Hepatocyte (in vitro differentiated cells): Measurements from ENCODE around the gene NCOR1. TPM values are rescaled to one million over a fixed set of nuclear protein-coding genes. Genes with fewer than 3 reads are reported as not detected.

Experiments
- DNase-seq: peaks from one replicate; pipeline ENCODE4 v3.0.0-alpha.2; 2016; ENCODE audit warnings: low spot score
- H2AFZ ChIP-seq: fragments of 200-600 bp; sonication (generic); 2 replicates; pipeline ENCODE4 v1.6.0; 2016; ENCODE audit warnings: antibody characterized with exemption, mild to moderate bottlenecking
- H3K27ac ChIP-seq: fragments of 200-600 bp; sonication (generic); 2 replicates; pipeline ENCODE4 v1.5.1; 2016; ENCODE audit warnings: mild to moderate bottlenecking
- H3K27me3 ChIP-seq: fragments of 200-600 bp; sonication (generic); 2 replicates; pipeline ENCODE4 v1.6.1; 2016
- H3K36me3 ChIP-seq: fragments of 200-600 bp; sonication (generic); replicated peaks from 2 replicates; pipeline ENCODE4 v1.5.1; 2016; ENCODE audit warnings: low read depth; ENCODE audit not compliant: insufficient read depth
- H3K4me1 ChIP-seq: fragments of 200-600 bp; sonication (generic); 2 replicates; pipeline ENCODE4 v1.5.1; 2016; ENCODE audit warnings: mild to moderate bottlenecking, moderate library complexity; ENCODE audit not compliant: insufficient read depth
- H3K4me2 ChIP-seq: fragments of 200-600 bp; sonication (generic); 2 replicates; pipeline ENCODE4 v1.6.0; 2016
- H3K4me3 ChIP-seq: fragments of 200-600 bp; sonication (generic); 2 replicates; pipeline ENCODE4 v1.5.1; 2016; ENCODE audit warnings: mild to moderate bottlenecking
- H3K79me2 ChIP-seq: fragments of 200-600 bp; sonication (generic); 2 replicates; pipeline ENCODE4 v1.6.0; 2017; ENCODE audit warnings: mild to moderate bottlenecking
- H3K9me2 ChIP-seq: fragments of 200-600 bp; sonication (generic); replicated peaks from 2 replicates; pipeline ENCODE4 v1.6.0; 2017; ENCODE audit warnings: mild to moderate bottlenecking; ENCODE audit not compliant: insufficient read depth
- H3K9me3 ChIP-seq: fragments of 200-600 bp; sonication (generic); 2 replicates; pipeline ENCODE4 v1.5.1; 2016; ENCODE audit warnings: low read depth, mild to moderate bottlenecking
- H4K20me1 ChIP-seq: fragments of 200-600 bp; sonication (generic); 2 replicates; pipeline ENCODE4 v1.6.0; 2016; ENCODE audit warnings: mild to moderate bottlenecking; ENCODE audit not compliant: insufficient read depth, poor library complexity, severe bottlenecking
- CTCF ChIP-seq: fragments of 200-600 bp; sonication (generic); IDR thresholded peaks from 2 replicates; pipeline ENCODE4 v1.5.1; 2016; ENCODE audit warnings: antibody characterized with exemption, mild to moderate bottlenecking; ENCODE audit not compliant: poor library complexity
- EZH2 ChIP-seq: fragments of 200-600 bp; sonication (generic); IDR thresholded peaks from 2 replicates; pipeline ENCODE4 v1.6.1; 2016; ENCODE audit warnings: antibody characterized with exemption, mild to moderate bottlenecking, borderline replicate concordance
- EZH2phosphoT487 ChIP-seq: fragments of 200-600 bp; sonication (generic); IDR thresholded peaks from one replicate; pipeline ENCODE4 v1.6.1; 2018; ENCODE audit warnings: antibody characterized with exemption, mild to moderate bottlenecking, low read depth, moderate library complexity; ENCODE audit not compliant: unreplicated experiment, severe bottlenecking
- WGBS: methylation state at CpG from one replicate; pipeline ENCODE4 v1.1.6; 2016; ENCODE audit warnings: low lambda C conversion rate; ENCODE audit errors: missing lambda C conversion rate; 5-methylcytosine and 5-hydroxymethylcytosine counted together
- polyA plus RNA-seq: library from polyadenylated mRNA; unstranded; fragments of >200 nt; fragmentation: Nextera tagmentation; extraction: Ambion mirVana; gene quantifications from 2 replicates; pipeline ENCODE4 v1.2.1, GENCODE V29; 2016
- total RNA-seq: library from RNA; depleted of rRNA; stranded (reverse); fragments of >200 nt; gene quantifications from 2 replicates; pipeline ENCODE4 v1.2.3, GENCODE V29; 2014

NCOR1 gene
- total and polyA plus RNA-seq, 2 experiments from 2014 or later: 73.7 to 117 TPM

DNA sequence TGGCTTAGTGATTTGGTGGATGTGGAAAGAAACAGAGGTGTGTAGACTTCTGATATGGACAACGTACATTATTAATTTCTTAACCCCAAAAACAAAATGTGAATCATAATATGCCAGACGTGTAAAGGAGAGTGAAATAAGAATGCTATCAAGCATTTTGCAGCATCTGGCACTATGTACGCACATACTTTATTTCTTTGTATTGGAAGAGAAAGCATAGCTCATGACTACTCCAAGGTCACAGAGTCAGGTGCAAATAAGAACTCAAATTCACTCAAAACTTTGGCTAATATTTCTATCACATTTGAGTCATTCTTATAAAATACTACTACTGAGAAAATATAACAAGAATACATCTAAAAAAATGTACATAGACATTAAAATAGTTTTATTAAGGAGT lies 140.9 kb downstream of the NCOR1 start:
- H3K4me1 ChIP-seq: no peaks in the 10 kb centered on the region
- H3K9me3 ChIP-seq: no peaks in the 10 kb centered on the region
- 98% methylated on average over 3 of the region's 3 CpGs for WGBS
- no peak for TF ChIP-seq EZH2phosphoT487
- H3K9me2 ChIP-seq: no peaks in the 10 kb centered on the region
- no peak overlapping the region for H3K4me2 ChIP-seq
- H4K20me1 ChIP-seq: no peaks in the 10 kb centered on the region
- no peak overlapping the region for H2AFZ ChIP-seq
- H3K27ac ChIP-seq: no peak overlapping the region
- H3K79me2 ChIP-seq: peaks cover 2% of the 10 kb centered on the region
- no peaks in the 10 kb centered on the region for H3K27me3 ChIP-seq
- H3K4me3 ChIP-seq: no peak overlapping the region
- no peak for DNase-seq
- no peaks in the 10 kb centered on the region for H3K36me3 ChIP-seq

DNA sequence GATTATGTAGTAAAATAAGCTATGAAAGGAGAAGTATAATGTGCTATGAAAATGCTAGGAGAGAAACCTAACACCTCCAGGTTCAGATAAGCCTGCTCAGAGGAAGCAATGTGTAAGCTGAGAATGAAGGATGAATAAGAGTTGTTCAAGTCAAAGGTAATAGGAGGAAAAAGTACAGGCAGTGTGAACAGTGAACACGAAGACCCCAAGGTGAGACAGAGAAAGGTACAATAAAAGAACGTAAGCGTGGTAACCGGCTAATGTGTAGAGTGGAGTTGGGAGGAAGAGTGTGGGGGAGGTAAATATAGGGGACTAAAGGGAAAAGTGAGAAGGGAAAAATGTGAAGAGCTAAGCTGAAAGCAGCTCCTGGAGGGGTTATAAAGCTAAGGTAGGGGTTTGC lies 141.5 kb downstream of the NCOR1 start:
- Histone ChIP-seq H3K9me2 (no peaks in the 10 kb centered on the region), H3K27me3 (no peaks in the 10 kb centered on the region), H2AFZ (no peak overlapping the region), H3K4me1 (no peaks in the 10 kb centered on the region), H3K79me2 (peaks cover 2% of the 10 kb centered on the region), H3K4me2 (no peak overlapping the region), H3K9me3 (no peaks in the 10 kb centered on the region), H3K4me3 (no peak overlapping the region), H3K36me3 (no peaks in the 10 kb centered on the region), H4K20me1 (no peaks in the 10 kb centered on the region), H3K27ac (no peak overlapping the region)
- TF ChIP-seq EZH2phosphoT487 (no peak), EZH2 (no peak), CTCF (no peak)
- DNase-seq: no peak
- WGBS: 97% methylated on average over 4 of the region's 4 CpGs

GRCh38 chr17:16072031-16072430 lies 143.3 kb downstream of the NCOR1 start:
- DNase-seq: no peak
- Histone ChIP-seq H3K27me3 (no peaks in the 10 kb centered on the region), H3K4me2 (no peak overlapping the region), H3K79me2 (peaks cover 2% of the 10 kb centered on the region), H3K27ac (no peak overlapping the region), H3K4me1 (no peaks in the 10 kb centered on the region), H3K36me3 (peaks cover under 1% of the 10 kb centered on the region), H3K9me3 (no peaks in the 10 kb centered on the region), H2AFZ (no peak overlapping the region), H3K9me2 (no peaks in the 10 kb centered on the region), H3K4me3 (no peak overlapping the region), H4K20me1 (no peaks in the 10 kb centered on the region)
- WGBS: 97% methylated on average over 1 of the region's 1 CpG
- TF ChIP-seq EZH2phosphoT487: no peak
- TF ChIP-seq EZH2: no peak
- TF ChIP-seq CTCF: no peak

DNA sequence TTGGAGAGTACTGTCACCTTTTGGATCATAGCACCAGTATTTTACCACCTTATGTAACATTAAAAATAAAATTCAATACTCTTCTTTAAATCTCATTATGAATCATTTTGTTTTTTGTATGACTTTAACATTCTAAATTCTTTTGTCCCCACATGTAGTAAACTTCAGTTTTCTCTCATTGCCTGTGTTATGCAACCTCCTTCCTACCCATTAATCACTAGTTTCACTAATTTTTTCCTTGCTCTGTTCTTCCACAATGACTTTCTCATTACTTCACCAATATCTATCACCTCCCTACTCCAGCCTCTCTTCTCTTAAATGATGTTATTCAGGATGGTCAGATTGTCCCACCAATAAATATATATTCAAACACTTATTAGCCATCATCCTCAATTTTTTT lies 147.0 kb downstream of the NCOR1 start:
- no peak for DNase-seq
- Histone ChIP-seq H3K27me3 (no peaks in the 10 kb centered on the region), H3K4me3 (no peak overlapping the region), H3K9me2 (no peaks in the 10 kb centered on the region), H3K79me2 (peaks cover 4% of the 10 kb centered on the region), H3K4me1 (no peaks in the 10 kb centered on the region), H3K9me3 (no peaks in the 10 kb centered on the region), H4K20me1 (no peaks in the 10 kb centered on the region), H3K27ac (no peak overlapping the region), H3K36me3 (peaks cover 10% of the 10 kb centered on the region), H3K4me2 (no peak overlapping the region), H2AFZ (no peak overlapping the region)
- TF ChIP-seq EZH2phosphoT487 (no peak), EZH2 (no peak), CTCF (no peak)
